Measurements from ENCODE around the gene TMEM151B. TPM values are rescaled to one million over a fixed set of nuclear protein-coding genes. Genes with fewer than 3 reads are reported as not detected.

Gene TMEM151B
- total and polyA plus RNA-seq, 2 experiments from 2014 or later: 0.30 TPM

GRCh38 chr6:44270526-44271405, 516 bp downstream of the TMEM151B start:
- WGBS (ENCODE audit: low lambda C conversion rate, missing lambda C conversion rate): 8% methylated on average over 11 of the region's 90 CpGs
- Histone ChIP-seq H3K4me1 (ENCODE audit: insufficient read depth) (no peaks in the 10 kb centered on the region), H3K36me3 (replicated peaks; ENCODE audit: insufficient read depth, low read depth) (no peaks in the 10 kb centered on the region), H3K79me2 (no peaks in the 10 kb centered on the region), H3K4me2 (peak overlapping the region; percentile 88), H2AFZ (no peak overlapping the region), H3K27ac (no peak overlapping the region), H4K20me1 (ENCODE audit: insufficient read depth, poor library complexity, severe bottlenecking) (no peaks in the 10 kb centered on the region), H3K9me3 (ENCODE audit: low read depth) (no peaks in the 10 kb centered on the region), H3K4me3 (no peak overlapping the region), H3K9me2 (replicated peaks; ENCODE audit: insufficient read depth) (no peaks in the 10 kb centered on the region), H3K27me3 (peaks cover 55% of the 10 kb centered on the region)
- DNase-seq (ENCODE audit: low spot score): peak; percentile 55
- no peak for TF ChIP-seq EZH2phosphoT487 (IDR thresholded peaks at IDR 0.05; ENCODE audit: low read depth, severe bottlenecking, unreplicated experiment)
- TF ChIP-seq EZH2 (IDR thresholded peaks at IDR 0.05; ENCODE audit: borderline replicate concordance): no peak
- TF ChIP-seq CTCF (IDR thresholded peaks at IDR 0.05; ENCODE audit: poor library complexity): no peak

GRCh38 chr6:44271406-44271723, 1.1 kb downstream of the TMEM151B start:
- Histone ChIP-seq H3K9me2 (replicated peaks; ENCODE audit: insufficient read depth) (no peaks in the 10 kb centered on the region), H3K9me3 (ENCODE audit: low read depth) (no peaks in the 10 kb centered on the region), H3K36me3 (replicated peaks; ENCODE audit: insufficient read depth, low read depth) (no peaks in the 10 kb centered on the region), H3K4me2 (peak overlapping the region; percentile 88), H3K79me2 (no peaks in the 10 kb centered on the region), H3K27ac (no peak overlapping the region), H3K4me3 (no peak overlapping the region), H2AFZ (no peak overlapping the region), H3K4me1 (ENCODE audit: insufficient read depth) (no peaks in the 10 kb centered on the region), H3K27me3 (peaks cover 57% of the 10 kb centered on the region), H4K20me1 (ENCODE audit: insufficient read depth, poor library complexity, severe bottlenecking) (no peaks in the 10 kb centered on the region)
- no peak for DNase-seq (ENCODE audit: low spot score)
- no peak for TF ChIP-seq EZH2phosphoT487 (IDR thresholded peaks at IDR 0.05; ENCODE audit: low read depth, severe bottlenecking, unreplicated experiment)
- no peak for TF ChIP-seq CTCF (IDR thresholded peaks at IDR 0.05; ENCODE audit: poor library complexity)
- TF ChIP-seq EZH2 (IDR thresholded peaks at IDR 0.05; ENCODE audit: borderline replicate concordance): no peak
- 90% methylated on average over 6 of the region's 6 CpGs for WGBS (ENCODE audit: low lambda C conversion rate, missing lambda C conversion rate)

DNA sequence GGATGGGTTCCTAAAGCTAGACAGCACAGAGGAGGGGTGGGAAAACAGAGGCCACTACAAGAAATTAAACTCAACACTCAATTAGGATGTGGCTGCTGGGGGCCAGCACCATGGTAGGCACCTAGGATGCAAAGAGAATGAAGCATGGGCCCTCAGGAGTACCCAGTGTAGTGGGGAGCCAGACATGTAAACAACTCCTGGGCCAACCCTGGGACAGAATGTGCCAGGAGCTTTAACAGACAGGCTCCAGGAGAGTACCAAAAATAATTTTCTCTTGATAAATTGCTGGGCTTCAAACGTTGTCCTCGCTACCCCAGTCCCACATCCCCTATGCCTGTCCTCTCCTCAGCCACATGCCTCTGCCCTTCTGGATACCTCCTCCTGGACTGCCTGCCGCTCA, 1.7 kb downstream of the TMEM151B start:
- H3K27me3 ChIP-seq: peaks cover 63% of the 10 kb centered on the region

More for the DNA sequence above, 1.7 kb downstream of the TMEM151B start:
- Histone ChIP-seq H3K79me2 (no peaks in the 10 kb centered on the region), H3K9me3 (ENCODE audit: low read depth) (no peaks in the 10 kb centered on the region), H3K9me2 (replicated peaks; ENCODE audit: insufficient read depth) (no peaks in the 10 kb centered on the region), H3K27ac (no peak overlapping the region), H3K36me3 (replicated peaks; ENCODE audit: insufficient read depth, low read depth) (no peaks in the 10 kb centered on the region), H2AFZ (no peak overlapping the region), H3K4me2 (no peak overlapping the region), H3K4me1 (ENCODE audit: insufficient read depth) (no peaks in the 10 kb centered on the region), H4K20me1 (ENCODE audit: insufficient read depth, poor library complexity, severe bottlenecking) (no peaks in the 10 kb centered on the region), H3K4me3 (no peak overlapping the region)
- TF ChIP-seq EZH2phosphoT487 (IDR thresholded peaks at IDR 0.05; ENCODE audit: low read depth, severe bottlenecking, unreplicated experiment) (no peak), EZH2 (IDR thresholded peaks at IDR 0.05; ENCODE audit: borderline replicate concordance) (no peak), CTCF (IDR thresholded peaks at IDR 0.05; ENCODE audit: poor library complexity) (no peak)
- DNase-seq (ENCODE audit: low spot score): no peak
- WGBS (ENCODE audit: low lambda C conversion rate, missing lambda C conversion rate): 65% methylated on average over 3 of the region's 3 CpGs
